Astrocyte (in vitro differentiated cells and primary cell): ENCODE data around the gene HFM1.

Source experiments
- EZH2 ChIP-seq: IDR thresholded peaks from 2 replicates; pipeline ENCODE4 v1.6.1; 2012; ENCODE audit warnings: mild to moderate bottlenecking, low read length, inconsistent platforms; ENCODE audit not compliant: insufficient read depth
- TF ChIP-seq, protein P1 (sequence below): IDR thresholded peaks from 2 replicates; pipeline ENCODE4 v1.5.1; 2011; ENCODE audit warnings: low read depth, mild to moderate bottlenecking, inconsistent platforms, low read length, moderate library complexity; ENCODE audit not compliant: insufficient read depth

DNA sequence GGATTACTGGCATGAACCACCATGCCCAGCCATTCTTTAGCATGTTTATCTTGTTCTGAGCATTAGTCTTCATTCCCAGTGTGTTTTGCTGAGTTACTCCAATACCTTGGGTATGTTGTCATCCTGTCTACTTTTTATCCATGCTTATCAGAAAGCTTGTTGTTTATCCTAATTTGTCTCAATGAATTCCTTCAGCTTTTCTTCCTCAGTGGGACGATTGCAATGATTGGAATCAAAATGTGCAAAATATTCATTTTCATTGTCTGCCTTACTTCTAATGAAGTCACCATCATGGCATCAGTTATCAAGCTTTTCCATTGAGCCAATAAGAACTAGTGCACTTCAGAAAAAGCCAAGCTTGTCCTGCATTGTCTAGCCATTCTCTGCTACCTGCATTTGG, 170.5 kb downstream of the HFM1 start:
- no peak for TF ChIP-seq EZH2
- TF ChIP-seq, protein P1, sequence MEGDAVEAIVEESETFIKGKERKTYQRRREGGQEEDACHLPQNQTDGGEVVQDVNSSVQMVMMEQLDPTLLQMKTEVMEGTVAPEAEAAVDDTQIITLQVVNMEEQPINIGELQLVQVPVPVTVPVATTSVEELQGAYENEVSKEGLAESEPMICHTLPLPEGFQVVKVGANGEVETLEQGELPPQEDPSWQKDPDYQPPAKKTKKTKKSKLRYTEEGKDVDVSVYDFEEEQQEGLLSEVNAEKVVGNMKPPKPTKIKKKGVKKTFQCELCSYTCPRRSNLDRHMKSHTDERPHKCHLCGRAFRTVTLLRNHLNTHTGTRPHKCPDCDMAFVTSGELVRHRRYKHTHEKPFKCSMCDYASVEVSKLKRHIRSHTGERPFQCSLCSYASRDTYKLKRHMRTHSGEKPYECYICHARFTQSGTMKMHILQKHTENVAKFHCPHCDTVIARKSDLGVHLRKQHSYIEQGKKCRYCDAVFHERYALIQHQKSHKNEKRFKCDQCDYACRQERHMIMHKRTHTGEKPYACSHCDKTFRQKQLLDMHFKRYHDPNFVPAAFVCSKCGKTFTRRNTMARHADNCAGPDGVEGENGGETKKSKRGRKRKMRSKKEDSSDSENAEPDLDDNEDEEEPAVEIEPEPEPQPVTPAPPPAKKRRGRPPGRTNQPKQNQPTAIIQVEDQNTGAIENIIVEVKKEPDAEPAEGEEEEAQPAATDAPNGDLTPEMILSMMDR = no peak
